ENCODE measurements around the gene ZNF883.

Gene ZNF883

GRCh38 chr9:113018247-113018646, 6.3 kb upstream of the ZNF883 start:
- H3K9me2 ChIP-seq (replicated peaks; ENCODE audit: insufficient read depth, low read length) = no peaks in the 10 kb centered on the region
- H3K36me3 ChIP-seq (ENCODE audit: low read length) = no peaks in the 10 kb centered on the region
- H3F3A ChIP-seq (ENCODE audit: insufficient read depth) = no peaks in the 10 kb centered on the region
- no peak overlapping the region for H3K4me3 ChIP-seq (ENCODE audit: insufficient read depth, low read length, poor library complexity, severe bottlenecking)
- H3K4me2 ChIP-seq (ENCODE audit: low read depth, low read length, poor library complexity, severe bottlenecking) = no peak overlapping the region
- no peak overlapping the region for H3K9ac ChIP-seq (ENCODE audit: low read length)
- no peaks in the 10 kb centered on the region for H4K20me1 ChIP-seq (ENCODE audit: low read depth, low read length)
- no peaks in the 10 kb centered on the region for H3K9me3 ChIP-seq (ENCODE audit: insufficient read depth, low read length)
- no peaks in the 10 kb centered on the region for H3K27me3 ChIP-seq (ENCODE audit: low read length)
- no peaks in the 10 kb centered on the region for H3K79me2 ChIP-seq (ENCODE audit: insufficient read depth, low read length)
- H3K27ac ChIP-seq (ENCODE audit: low read depth, low read length) = no peak overlapping the region
- TF ChIP-seq CTCF (IDR thresholded peaks at IDR 0.05; ENCODE audit: insufficient read depth, low read length, poor library complexity, severe bottlenecking) = no peak
- TF ChIP-seq EZH2phosphoT487 (conservative IDR thresholded peaks at IDR 0.05; ENCODE audit: low read length) = no peak
- no peak overlapping the region for H2AFZ ChIP-seq (ENCODE audit: low read depth, low read length, severe bottlenecking)

DNA sequence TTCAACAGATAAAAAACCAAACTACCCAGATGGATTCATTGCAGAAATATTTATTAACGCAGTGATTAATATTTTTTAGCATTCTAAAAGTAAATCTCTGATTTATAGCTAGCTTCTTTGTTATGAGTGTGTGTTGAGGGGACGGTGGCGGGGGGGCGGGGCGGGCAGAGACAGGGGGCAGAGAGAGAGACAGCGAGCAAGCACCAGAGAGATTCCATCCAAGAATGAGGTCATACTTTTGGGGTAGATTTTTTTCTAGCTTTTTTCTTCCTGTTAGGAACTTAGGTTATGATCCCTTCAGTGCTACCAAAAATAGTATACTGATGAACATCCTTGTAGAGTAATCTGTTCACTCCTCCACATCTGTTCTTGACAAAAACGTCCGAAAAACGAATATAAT, 500 bp upstream of the ZNF883 start:
- H3K27me3 ChIP-seq (ENCODE audit: low read length) = peaks cover under 1% of the 10 kb centered on the region; the same call in 1 of the 2 replicates
- H3K27ac ChIP-seq (ENCODE audit: low read depth, low read length) = no peak overlapping the region
- H3K4me2 ChIP-seq (ENCODE audit: low read depth, low read length, poor library complexity, severe bottlenecking) = no peak overlapping the region
- H3F3A ChIP-seq (ENCODE audit: insufficient read depth) = no peaks in the 10 kb centered on the region
- no peak overlapping the region for H2AFZ ChIP-seq (ENCODE audit: low read depth, low read length, severe bottlenecking)
- no peaks in the 10 kb centered on the region for H3K9me3 ChIP-seq (ENCODE audit: insufficient read depth, low read length)
- no peak for TF ChIP-seq CTCF (IDR thresholded peaks at IDR 0.05; ENCODE audit: insufficient read depth, low read length, poor library complexity, severe bottlenecking)
- TF ChIP-seq EZH2phosphoT487 (conservative IDR thresholded peaks at IDR 0.05; ENCODE audit: low read length) = no peak
- no peaks in the 10 kb centered on the region for H4K20me1 ChIP-seq (ENCODE audit: low read depth, low read length)
- H3K79me2 ChIP-seq (ENCODE audit: insufficient read depth, low read length) = no peaks in the 10 kb centered on the region
- H3K4me3 ChIP-seq (ENCODE audit: insufficient read depth, low read length, poor library complexity, severe bottlenecking) = no peak overlapping the region
- H3K36me3 ChIP-seq (ENCODE audit: low read length) = no peaks in the 10 kb centered on the region
- H3K9ac ChIP-seq (ENCODE audit: low read length) = no peak overlapping the region
- no peaks in the 10 kb centered on the region for H3K9me2 ChIP-seq (replicated peaks; ENCODE audit: insufficient read depth, low read length)

- Histone ChIP-seq H3F3A (ENCODE audit: insufficient read depth) (no peaks in the 10 kb centered on the region), H3K9me3 (ENCODE audit: insufficient read depth, low read length) (no peaks in the 10 kb centered on the region), H3K9ac (ENCODE audit: low read length) (no peak overlapping the region), H3K27ac (ENCODE audit: low read depth, low read length) (no peak overlapping the region), H3K36me3 (ENCODE audit: low read length) (no peaks in the 10 kb centered on the region), H3K4me3 (ENCODE audit: insufficient read depth, low read length, poor library complexity, severe bottlenecking) (no peak overlapping the region), H3K9me2 (replicated peaks; ENCODE audit: insufficient read depth, low read length) (no peaks in the 10 kb centered on the region), H3K79me2 (ENCODE audit: insufficient read depth, low read length) (no peaks in the 10 kb centered on the region), H3K27me3 (ENCODE audit: low read length) (peaks cover 3% of the 10 kb centered on the region; the same call in 1 of the 2 replicates), H4K20me1 (ENCODE audit: low read depth, low read length) (no peaks in the 10 kb centered on the region), H3K4me2 (ENCODE audit: low read depth, low read length, poor library complexity, severe bottlenecking) (no peak overlapping the region), H2AFZ (ENCODE audit: low read depth, low read length, severe bottlenecking) (no peak overlapping the region)
- TF ChIP-seq EZH2phosphoT487 (conservative IDR thresholded peaks at IDR 0.05; ENCODE audit: low read length) (no peak), CTCF (IDR thresholded peaks at IDR 0.05; ENCODE audit: insufficient read depth, low read length, poor library complexity, severe bottlenecking) (no peak)
These were observed 6.2 kb downstream of the ZNF883 start for GRCh38 chr9:113005777-113006176.
